ENCODE results near the gene CXorf49. TPM values are rescaled to one million over a fixed set of nuclear protein-coding genes. Genes with fewer than 3 reads are reported as not detected.
A peak's percentile ranks its signal among the peaks of the same experiment; 100 is the strongest.

Gene CXorf49
- total and polyA plus RNA-seq, 9 of the 15 experiments (the other 6 are each of a cell fraction or from before 2014, with no cell fraction given), result not detected

- WGBS (ENCODE audit: insufficient coverage, low coverage, missing lambda C conversion rate), result 33% methylated on average over 26 of the region's 48 CpGs
- BruUV-seq (replicated peaks), result no TSS peak
- Histone ChIP-seq H3K9me1 (ENCODE audit: control insufficient read depth, insufficient read depth, low read length) (no peaks in the 10 kb centered on the region), H3K27ac (ENCODE audit: extremely low read depth, low read depth, low read length) (no peak overlapping the region), H3K79me2 (ENCODE audit: control insufficient read depth, insufficient read depth, low read length) (no peaks in the 10 kb centered on the region), H3K4me1 (replicated peaks in 1 of 2; ENCODE audit: control insufficient read depth in 2 of 2, insufficient read depth in 2 of 2, low read length in 2 of 2) (peaks cover 0 to 16% of the 10 kb centered on the region in 2 experiments; a peak in 3 of 5 replicates), H3K4me2 (ENCODE audit: insufficient read depth, low read length) (no peak overlapping the region), H3K9me3 (replicated peaks; ENCODE audit: control insufficient read depth, insufficient read depth, low read depth, low read length) (no peaks in the 10 kb centered on the region), H3K27me3 (ENCODE audit: control insufficient read depth in 2 of 2, insufficient read depth in 2 of 2, low read length in 2 of 2) (peaks cover 0 to 28% of the 10 kb centered on the region in 2 experiments; a peak in 2 of 5 replicates), H3K36me3 (ENCODE audit: control insufficient read depth, insufficient read depth, low read length) (no peaks in the 10 kb centered on the region), H2AFZ (ENCODE audit: low read depth, low read length) (no peak overlapping the region), H3K4me3 (no peak overlapping the region), H3K9ac (ENCODE audit: insufficient read depth in 1 of 2, low read depth in 2 of 2, low read length in 2 of 2) (no peak overlapping the region), H4K20me1 (replicated peaks; ENCODE audit: control insufficient read depth, insufficient read depth, low read length) (no peaks in the 10 kb centered on the region)
- DNase-seq (ENCODE audit: extremely low read depth in 1 of 4, low spot score in 3 of 4), result peak; percentile 8 to 70 (median 60)
- ChIA-PET POLR2A (no interaction called here), CTCF (ENCODE audit: low intra/inter-chr PET ratio) (no interaction called here)
- intact Hi-C loops (cut with micrococcal nuclease) (no loop called here), in situ Hi-C loops (cut with MboI) (loop anchor here (25.0 kb wide), 1 partner anchor 196 kb away; no protein-coding TSS in a partner anchor)
- peak; percentile 31 for ATAC-seq
- no peak for FAIRE-seq
- TF ChIP-seq CREBBP (IDR thresholded peaks at IDR 0.05; ENCODE audit: low read depth, low read length) (no peak), L3MBTL2 (IDR thresholded peaks at IDR 0.05) (peak; percentile 88), MGA (IDR thresholded peaks at IDR 0.05) (peak; percentile 79), ASH1L (IDR thresholded peaks at IDR 0.05; ENCODE audit: borderline replicate concordance, low read depth, partially characterized antibody) (peak; percentile 13), E2F6 (IDR thresholded peaks at IDR 0.05; ENCODE audit: borderline replicate concordance in 1 of 2, extremely low read depth in 1 of 2, insufficient read depth in 1 of 2, insufficient read length in 1 of 2, low read depth in 1 of 2, low read length in 1 of 2, poor library complexity in 1 of 2, severe bottlenecking in 1 of 2) (peak in 1 of 2 experiments; percentile 30), FOS (IDR thresholded peaks at IDR 0.05; ENCODE audit: extremely low read depth, insufficient read length) (peak; percentile 8), RBM34 (IDR thresholded peaks at IDR 0.05; ENCODE audit: borderline replicate concordance, insufficient read depth, low read length) (no peak)
These were observed 51.6 kb downstream of the CXorf49 start for GRCh38 chrX:71666240-71667223.

All from K562 (cell line).